Hair follicle dermal papilla cell (primary cell): ENCODE measurements around the gene BBS4. TPM values are rescaled to one million over a fixed set of nuclear protein-coding genes. Genes with fewer than 3 reads are reported as not detected.

ENCODE experiments used
- small RNA-seq: library from RNA; depleted of rRNA; stranded (forward); fragments of <200 nt; gene quantifications from one replicate; pipeline ENCODE3, GENCODE V24; 2012
- total RNA-seq: library from RNA; depleted of rRNA; stranded (reverse); fragments of >200 nt; gene quantifications from 2 replicates; pipeline ENCODE4 v1.2.3, GENCODE V29; 2012

The BBS4 gene
- 28.9 and 33.8 TPM in 2 replicates for total RNA-seq

GRCh38 chr15:72685925-72686794 is at the start of gene BBS4, which contains the start of gene HIGD2B:
Gene BBS4, plus strand, starts transcription at chr15:72686207. Its CDS starts 21 bp downstream, at chr15:72686228.
Gene HIGD2B, minus strand, starts transcription at chr15:72686182. Its CDS starts 9,808 bp downstream, at chr15:72676374.

GRCh38 chr15:72654397-72654796 is 31.6 kb upstream of the BBS4 start, which contains the start of gene GOLGA6B:
Gene GOLGA6B, plus strand, starts transcription at chr15:72654697. Its CDS starts 41 bp downstream, at chr15:72654738.

DNA sequence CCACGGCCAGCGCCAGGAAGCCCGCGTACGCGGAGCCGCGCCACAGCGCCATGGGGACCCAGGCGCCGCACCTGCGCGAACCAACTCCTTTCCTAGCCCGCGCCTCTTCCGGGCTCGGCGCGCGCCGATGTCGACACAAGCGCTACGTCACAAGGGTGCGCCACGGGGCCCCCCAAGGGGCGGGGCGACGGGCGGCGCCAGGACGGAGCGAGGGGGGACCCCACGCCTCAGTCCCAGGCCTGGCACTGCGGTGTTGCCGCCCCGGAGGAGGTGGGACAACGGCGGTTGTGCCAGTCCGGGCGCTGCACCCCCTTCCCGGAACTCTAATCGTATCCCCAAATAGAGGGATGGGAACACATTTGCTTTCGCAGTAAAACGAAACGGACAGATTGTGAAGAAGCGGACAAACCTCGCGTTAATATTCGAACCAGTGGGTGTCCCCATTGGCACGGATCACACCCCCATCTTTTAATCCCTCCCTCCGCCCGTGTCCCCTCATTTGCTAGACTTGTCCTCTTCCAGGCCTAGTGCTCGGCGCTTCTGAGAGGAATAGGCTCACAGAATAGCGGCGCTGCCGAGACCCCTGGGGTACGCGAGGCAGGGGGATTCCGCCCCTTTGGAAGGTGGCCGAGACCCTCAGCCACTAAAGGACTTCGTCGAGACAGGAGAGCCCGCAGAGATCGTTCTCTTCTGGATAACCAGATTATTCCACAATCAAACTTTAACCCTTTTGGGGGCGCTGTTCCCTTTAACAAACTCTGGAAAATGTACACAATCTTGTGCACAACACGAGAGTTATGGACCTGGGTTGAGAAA is 97.8 kb downstream of the BBS4 start, which contains the start of gene ADPGK:
ADPGK (minus strand) TSS at position 119 of the 816 bp plus-strand sequence; CDS start at position 52, 67 bp downstream.

Small RNAs within 50 kb of the gene (small RNA-seq; reads per million reads assigned to genes)
- not detected for gene RN7SL853P

Other genes starting within 250 kb of the BBS4 start
- gene ARIH1, start 211.9 kb upstream of the BBS4 start, total RNA-seq = 41.0 and 58.9 TPM in 2 replicates
- not detected in 2 replicates for gene GOLGA6B, start 31.5 kb upstream of the BBS4 start, total RNA-seq
- not detected in 2 replicates for gene HIGD2B, start within 50 bp of the BBS4 start, total RNA-seq
- 56.5 and 71.9 TPM in 2 replicates for gene ADPGK, start 97.6 kb downstream of the BBS4 start, total RNA-seq